Epithelial cell of esophagus (primary cell): ENCODE data around the gene PSMD8.
"Not testable (repeated sequence)": the region's sequence is repeated elsewhere in the genome, so short reads cannot be mapped to it uniquely, and the experiment has no call there.

ENCODE experiments used
- DNase-seq: peaks from one replicate; pipeline ENCODE4 v3.0.0; 2010; ENCODE audit warnings: low read depth
- H3K4me3 ChIP-seq: 2 replicates; pipeline ENCODE4 v1.5.1; 2011; ENCODE audit warnings: mild to moderate bottlenecking, low read length, control low read depth
- TF ChIP-seq, protein P1 (sequence below): IDR thresholded peaks from 2 replicates; pipeline ENCODE4 v1.5.1; 2011; ENCODE audit warnings: low read depth, mild to moderate bottlenecking, low read length, control low read depth, inconsistent platforms; ENCODE audit not compliant: insufficient read depth; ENCODE audit errors: missing control alignments

Gene PSMD8

GRCh38 chr19:38400361-38400760 lies 26.0 kb downstream of the PSMD8 start:
- H3K4me3 ChIP-seq, result no peak overlapping the region
- TF ChIP-seq, protein P1, sequence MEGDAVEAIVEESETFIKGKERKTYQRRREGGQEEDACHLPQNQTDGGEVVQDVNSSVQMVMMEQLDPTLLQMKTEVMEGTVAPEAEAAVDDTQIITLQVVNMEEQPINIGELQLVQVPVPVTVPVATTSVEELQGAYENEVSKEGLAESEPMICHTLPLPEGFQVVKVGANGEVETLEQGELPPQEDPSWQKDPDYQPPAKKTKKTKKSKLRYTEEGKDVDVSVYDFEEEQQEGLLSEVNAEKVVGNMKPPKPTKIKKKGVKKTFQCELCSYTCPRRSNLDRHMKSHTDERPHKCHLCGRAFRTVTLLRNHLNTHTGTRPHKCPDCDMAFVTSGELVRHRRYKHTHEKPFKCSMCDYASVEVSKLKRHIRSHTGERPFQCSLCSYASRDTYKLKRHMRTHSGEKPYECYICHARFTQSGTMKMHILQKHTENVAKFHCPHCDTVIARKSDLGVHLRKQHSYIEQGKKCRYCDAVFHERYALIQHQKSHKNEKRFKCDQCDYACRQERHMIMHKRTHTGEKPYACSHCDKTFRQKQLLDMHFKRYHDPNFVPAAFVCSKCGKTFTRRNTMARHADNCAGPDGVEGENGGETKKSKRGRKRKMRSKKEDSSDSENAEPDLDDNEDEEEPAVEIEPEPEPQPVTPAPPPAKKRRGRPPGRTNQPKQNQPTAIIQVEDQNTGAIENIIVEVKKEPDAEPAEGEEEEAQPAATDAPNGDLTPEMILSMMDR, result no peak
- no peak for DNase-seq

- DNase-seq, result peak; percentile 32
- TF ChIP-seq, protein P1, result no peak
- no peak overlapping the region for H3K4me3 ChIP-seq
Measured at GRCh38 chr19:38401148-38401547, 26.8 kb downstream of the PSMD8 start.

GRCh38 chr19:38402623-38402966 lies 28.2 kb downstream of the PSMD8 start:
- no peak for DNase-seq
- H3K4me3 ChIP-seq, result peak overlapping the region; percentile 32
- TF ChIP-seq, protein P1, result no peak

DNA sequence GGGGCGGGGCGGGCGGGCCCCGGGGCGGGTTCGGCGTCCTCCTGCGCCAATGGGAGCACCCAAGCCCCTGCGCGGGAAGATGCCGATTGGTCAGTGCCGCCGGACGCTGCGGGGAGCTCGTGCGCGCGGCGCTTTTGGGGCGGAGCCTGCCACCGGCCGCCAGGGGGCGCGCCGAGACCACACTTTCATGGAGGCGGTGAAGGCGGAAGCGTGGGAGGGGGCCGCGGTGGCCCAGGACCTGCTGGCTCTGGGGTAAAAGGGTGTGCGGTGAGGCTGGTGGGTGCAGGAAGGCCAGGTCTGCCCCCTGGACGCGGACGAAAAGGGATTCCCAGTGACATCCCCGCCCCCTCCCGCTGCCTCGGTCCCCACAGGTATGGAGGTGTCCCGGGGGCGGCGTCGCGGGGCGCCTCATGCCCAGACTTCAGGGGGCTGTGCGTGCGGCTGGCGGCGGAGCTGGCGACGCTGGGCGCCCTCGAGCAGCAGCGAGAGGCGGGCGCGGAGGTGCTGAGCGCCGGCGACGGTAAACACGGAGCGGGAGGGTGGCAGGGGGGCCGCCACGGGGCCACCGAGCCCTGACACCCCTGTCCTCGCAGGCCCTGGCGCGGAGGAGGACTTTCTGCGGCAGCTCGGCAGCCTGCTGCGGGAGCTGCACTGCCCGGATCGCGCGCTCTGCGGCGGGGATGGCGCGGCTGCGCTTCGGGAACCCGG lies 28.8 kb downstream of the PSMD8 start, which contains the start of gene FAM98C:
Gene FAM98C (plus strand): TSS at position 127 of the 708 bp plus-strand sequence. CDS start 61 bp downstream, at position 188.
- peak; percentile 98 for DNase-seq
- TF ChIP-seq, protein P1, result peak; percentile 61
- peak within 1 kb of the TSS; percentile 83 for H3K4me3 ChIP-seq

- H3K4me3 ChIP-seq, result no peak overlapping the region
- TF ChIP-seq, protein P1, result no peak
- DNase-seq, result no peak
Measured at GRCh38 chr19:38404858-38405257, 30.5 kb downstream of the PSMD8 start.

DNA sequence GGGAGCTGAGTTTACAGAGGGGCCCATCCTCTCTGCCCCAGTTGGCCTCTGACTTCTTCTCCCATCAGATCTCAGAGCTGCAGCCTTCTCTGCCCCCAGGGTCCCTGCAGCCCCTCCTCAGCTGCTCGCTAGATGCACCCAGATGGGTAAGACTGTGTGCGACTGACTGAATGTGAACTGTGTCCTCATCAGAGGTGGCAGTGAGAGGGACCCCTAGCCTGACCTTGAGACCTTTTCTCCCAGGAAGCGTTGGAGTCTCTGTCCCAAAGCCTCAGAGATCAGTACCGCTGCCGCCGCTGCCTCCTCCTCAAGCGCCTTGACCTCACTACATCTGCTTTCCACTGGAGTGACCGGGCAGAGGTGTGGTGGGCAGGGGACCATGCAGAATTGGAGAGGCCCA lies 30.9 kb downstream of the PSMD8 start:
- no peak for DNase-seq
- H3K4me3 ChIP-seq, result no peak overlapping the region
- TF ChIP-seq, protein P1, result no peak

- TF ChIP-seq, protein P1, result no peak
- DNase-seq, result no peak
- H3K4me3 ChIP-seq, result no peak overlapping the region
Measured at GRCh38 chr19:38409631-38410133, 35.3 kb downstream of the PSMD8 start.

DNA sequence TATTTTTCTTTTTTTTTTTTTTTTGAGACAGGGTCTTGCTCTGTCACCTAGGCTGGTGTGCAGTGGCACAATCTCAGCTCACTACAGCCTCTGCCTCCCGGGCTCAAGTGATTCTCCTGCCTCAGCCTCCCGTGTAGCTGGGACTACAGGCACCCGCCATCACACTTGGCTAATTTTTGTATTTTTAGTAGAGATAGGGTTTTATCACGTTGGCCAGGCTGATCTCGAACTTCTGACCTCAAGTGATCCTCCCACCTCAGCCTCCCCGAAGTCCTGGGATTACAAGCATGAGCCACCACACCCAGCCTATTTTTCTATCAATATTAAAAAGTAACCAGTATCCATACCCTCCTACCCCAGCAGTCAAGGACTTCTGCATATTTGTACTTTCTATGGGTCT lies 36.0 kb downstream of the PSMD8 start:
- DNase-seq, H3K4me3 ChIP-seq: not testable (repeated sequence)
